ENCODE data around the gene GAS7.

GAS7 gene

GRCh38 chr17:10144456-10144855 lies 54.0 kb downstream of the GAS7 start:
- no peak for DNase-seq (ENCODE audit: low read depth)
- no peak for TF ChIP-seq CTCF (IDR thresholded peaks at IDR 0.05; ENCODE audit: insufficient read depth, low read depth, low read length, missing control alignments)
- H3K4me3 ChIP-seq (ENCODE audit: low read depth, low read length), result no peak overlapping the region

DNA sequence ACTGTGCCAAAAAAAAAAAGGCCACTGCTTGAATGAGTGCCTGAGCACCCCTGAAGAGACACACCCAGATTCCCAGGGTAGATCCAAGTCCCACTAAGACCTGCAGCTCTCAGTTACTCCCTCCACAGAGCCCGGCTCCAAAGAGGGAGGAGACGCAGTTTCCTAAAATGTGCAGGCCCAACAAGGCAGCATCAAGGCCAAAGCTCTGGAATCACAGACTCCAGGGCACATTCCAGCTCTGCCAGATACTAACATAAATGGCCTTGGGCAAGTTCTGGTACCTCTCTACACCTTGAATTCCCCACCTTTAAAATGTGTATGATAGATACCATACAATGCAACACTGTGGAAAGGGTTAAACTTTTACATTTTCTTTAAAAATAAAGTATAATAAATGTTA lies 57.0 kb downstream of the GAS7 start:
- TF ChIP-seq CTCF (IDR thresholded peaks at IDR 0.05; ENCODE audit: insufficient read depth, low read depth, low read length, missing control alignments), result no peak
- H3K4me3 ChIP-seq (ENCODE audit: low read depth, low read length), result no peak overlapping the region
- DNase-seq (ENCODE audit: low read depth), result no peak

DNA sequence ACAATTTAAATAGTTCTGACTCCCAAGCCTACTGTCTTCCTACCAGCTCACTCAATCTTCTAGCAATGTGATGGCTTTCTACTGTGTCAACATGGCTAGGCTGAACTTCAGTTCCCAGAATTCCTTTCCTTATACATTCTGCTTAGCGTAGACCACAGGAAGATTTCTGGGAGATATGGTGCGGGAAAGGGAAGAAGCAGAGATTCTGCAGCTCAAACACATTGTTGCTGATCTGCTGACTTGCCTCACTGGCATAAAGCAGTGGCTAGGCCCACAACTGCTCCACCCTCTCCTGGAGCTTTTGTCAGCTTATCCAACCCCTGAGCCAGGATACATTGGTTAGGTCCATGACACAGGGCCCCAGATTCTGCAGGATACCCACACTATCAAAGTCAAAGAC lies 58.8 kb downstream of the GAS7 start:
- TF ChIP-seq CTCF (IDR thresholded peaks at IDR 0.05; ENCODE audit: insufficient read depth, low read depth, low read length, missing control alignments), result no peak
- H3K4me3 ChIP-seq (ENCODE audit: low read depth, low read length), result no peak overlapping the region
- no peak for DNase-seq (ENCODE audit: low read depth)

DNA sequence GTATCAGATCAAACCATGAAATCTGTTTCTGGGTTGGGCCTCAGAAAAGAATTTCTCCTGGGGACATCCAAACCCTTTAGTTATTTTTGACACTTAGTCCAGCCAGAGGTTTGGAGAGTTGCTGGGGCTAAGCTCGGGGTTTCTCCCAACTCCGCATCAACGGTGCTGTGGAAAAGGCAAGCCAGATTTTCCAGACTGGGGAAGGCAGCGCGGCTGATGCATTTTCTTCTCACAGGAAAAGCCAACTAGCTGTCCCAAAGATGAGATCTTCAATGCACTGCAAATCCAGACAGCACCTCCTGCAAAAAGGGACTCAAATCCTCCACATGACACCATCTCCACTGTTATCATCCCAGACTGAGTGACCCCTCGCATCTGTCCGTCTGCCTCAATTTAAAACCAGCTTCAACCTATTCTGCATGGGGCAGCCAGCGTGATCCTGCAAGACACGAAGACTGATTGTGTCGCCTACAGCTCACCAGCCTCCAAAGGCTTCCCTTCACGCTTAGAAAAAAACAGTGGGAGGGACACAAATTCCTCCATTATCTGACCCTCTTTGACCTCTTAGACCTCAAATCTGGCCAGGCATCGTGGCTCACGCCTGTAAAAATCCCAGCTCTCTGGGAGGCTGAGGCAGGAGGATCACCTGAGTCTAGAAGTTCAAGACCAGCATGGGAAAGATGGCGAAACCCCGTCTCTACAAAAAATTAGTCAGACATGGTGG lies 62.0 kb downstream of the GAS7 start:
- no peak for DNase-seq (ENCODE audit: low read depth)
- H3K4me3 ChIP-seq (ENCODE audit: low read depth, low read length), result no peak overlapping the region
- no peak for TF ChIP-seq CTCF (IDR thresholded peaks at IDR 0.05; ENCODE audit: insufficient read depth, low read depth, low read length, missing control alignments)

- DNase-seq (ENCODE audit: low read depth), result no peak
- no peak for TF ChIP-seq CTCF (IDR thresholded peaks at IDR 0.05; ENCODE audit: insufficient read depth, low read depth, low read length, missing control alignments)
- no peak overlapping the region for H3K4me3 ChIP-seq (ENCODE audit: low read depth, low read length)
Measured at GRCh38 chr17:10135539-10136257, 62.7 kb downstream of the GAS7 start.

- no peak for DNase-seq (ENCODE audit: low read depth)
- no peak for TF ChIP-seq CTCF (IDR thresholded peaks at IDR 0.05; ENCODE audit: insufficient read depth, low read depth, low read length, missing control alignments)
- no peak overlapping the region for H3K4me3 ChIP-seq (ENCODE audit: low read depth, low read length)
Measured at GRCh38 chr17:10130677-10131076, 67.7 kb downstream of the GAS7 start.

Data from GM12865 (cell line).